Measurements from ENCODE around the gene ZMYM2. TPM values are rescaled to one million over a fixed set of nuclear protein-coding genes. Genes with fewer than 3 reads are reported as not detected.
A peak's percentile ranks its signal among the peaks of the same experiment; 100 is the strongest.

ZMYM2 gene
- total RNA-seq, 1 donor, result 62.5 TPM

DNA sequence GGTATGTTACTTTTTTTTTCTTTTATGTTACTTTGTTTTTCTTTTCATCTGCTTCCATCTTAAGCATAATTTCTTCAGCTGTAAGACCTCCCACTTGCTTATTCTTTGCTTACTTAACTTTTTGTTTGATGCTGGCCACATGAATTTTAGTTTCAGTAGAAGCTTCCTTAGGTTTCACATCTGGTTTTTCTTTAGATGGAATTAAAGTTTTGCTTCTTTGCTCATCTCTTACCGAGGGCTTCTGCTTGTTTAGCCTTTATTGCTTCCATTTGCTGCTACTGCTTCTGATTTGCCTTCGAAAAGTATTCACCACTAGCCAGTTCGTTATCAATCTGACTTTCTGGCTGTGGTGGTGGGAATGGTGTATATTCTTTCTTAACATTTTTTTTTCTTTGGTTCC, 111.4 kb downstream of the ZMYM2 start:
- no peak overlapping the region for H3K4me3 ChIP-seq (ENCODE audit: low read depth, low read length)
- no peak for DNase-seq (ENCODE audit: low read depth)
- TF ChIP-seq, protein P1, sequence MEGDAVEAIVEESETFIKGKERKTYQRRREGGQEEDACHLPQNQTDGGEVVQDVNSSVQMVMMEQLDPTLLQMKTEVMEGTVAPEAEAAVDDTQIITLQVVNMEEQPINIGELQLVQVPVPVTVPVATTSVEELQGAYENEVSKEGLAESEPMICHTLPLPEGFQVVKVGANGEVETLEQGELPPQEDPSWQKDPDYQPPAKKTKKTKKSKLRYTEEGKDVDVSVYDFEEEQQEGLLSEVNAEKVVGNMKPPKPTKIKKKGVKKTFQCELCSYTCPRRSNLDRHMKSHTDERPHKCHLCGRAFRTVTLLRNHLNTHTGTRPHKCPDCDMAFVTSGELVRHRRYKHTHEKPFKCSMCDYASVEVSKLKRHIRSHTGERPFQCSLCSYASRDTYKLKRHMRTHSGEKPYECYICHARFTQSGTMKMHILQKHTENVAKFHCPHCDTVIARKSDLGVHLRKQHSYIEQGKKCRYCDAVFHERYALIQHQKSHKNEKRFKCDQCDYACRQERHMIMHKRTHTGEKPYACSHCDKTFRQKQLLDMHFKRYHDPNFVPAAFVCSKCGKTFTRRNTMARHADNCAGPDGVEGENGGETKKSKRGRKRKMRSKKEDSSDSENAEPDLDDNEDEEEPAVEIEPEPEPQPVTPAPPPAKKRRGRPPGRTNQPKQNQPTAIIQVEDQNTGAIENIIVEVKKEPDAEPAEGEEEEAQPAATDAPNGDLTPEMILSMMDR (IDR thresholded peaks at IDR 0.05; ENCODE audit: insufficient read depth, low read length), result no peak

DNA sequence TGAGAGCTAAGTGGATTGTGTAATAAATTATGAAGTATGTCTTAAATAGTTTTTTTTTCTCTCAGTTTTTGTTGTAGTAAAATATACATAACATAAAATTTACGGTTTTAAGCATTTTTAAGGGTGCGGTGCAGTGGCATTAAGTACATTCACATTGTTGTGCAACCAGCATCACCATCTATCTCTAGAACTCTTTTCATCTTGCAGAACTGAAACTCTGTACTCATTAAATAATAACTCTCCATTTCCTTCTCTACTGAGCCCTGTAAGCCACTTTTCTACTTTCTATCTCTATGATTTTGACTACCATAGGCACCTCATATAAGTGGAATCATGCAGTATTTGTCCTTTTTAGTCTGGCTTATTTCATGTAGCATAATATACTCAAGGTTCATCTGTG, 115.2 kb downstream of the ZMYM2 start:
- no peak for DNase-seq (ENCODE audit: low read depth)
- H3K4me3 ChIP-seq (ENCODE audit: low read depth, low read length), result no peak overlapping the region
- TF ChIP-seq, protein P1 (IDR thresholded peaks at IDR 0.05; ENCODE audit: insufficient read depth, low read length), result no peak

DNA sequence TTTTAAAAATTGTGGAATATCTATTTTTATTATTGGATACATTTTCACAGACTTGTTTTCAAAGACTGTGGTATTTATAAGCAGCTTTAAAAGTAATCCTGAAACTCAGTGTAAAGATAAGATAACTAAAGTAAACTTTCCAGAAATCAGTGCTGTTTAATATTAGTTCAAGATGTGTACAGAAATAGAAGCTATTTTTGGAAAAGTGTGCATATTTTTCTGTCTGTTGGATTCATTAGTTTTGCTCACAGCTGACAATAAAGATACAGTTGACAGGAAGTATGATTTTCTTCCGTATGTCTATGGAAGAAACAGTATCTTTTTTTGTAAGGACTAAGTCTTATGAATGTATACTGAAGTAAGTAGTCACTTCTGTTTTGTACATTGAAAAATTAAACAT, 116.4 kb downstream of the ZMYM2 start:
- peak; percentile 17 for DNase-seq (ENCODE audit: low read depth)

DNA sequence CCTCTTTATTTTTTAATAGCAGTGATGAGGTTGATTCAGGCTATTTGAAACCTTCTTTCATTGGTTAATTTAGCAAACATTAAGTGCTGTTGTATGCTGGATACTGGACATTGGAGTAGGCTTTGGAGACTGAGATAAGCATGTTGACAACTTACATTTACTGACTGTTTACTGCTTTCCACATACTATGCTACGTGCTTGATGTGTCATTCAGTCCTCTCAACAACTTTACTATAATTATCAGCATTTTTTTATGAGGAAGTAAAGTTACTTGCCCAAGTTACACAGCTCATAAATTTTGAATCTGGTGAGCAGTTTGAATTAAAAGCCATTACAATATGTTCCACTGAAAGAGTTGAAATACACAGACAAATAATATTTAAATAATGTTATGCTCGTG, 118.6 kb downstream of the ZMYM2 start:
- no peak for DNase-seq (ENCODE audit: low read depth)
- H3K4me3 ChIP-seq (ENCODE audit: low read depth, low read length), result no peak overlapping the region
- TF ChIP-seq, protein P1 (IDR thresholded peaks at IDR 0.05; ENCODE audit: insufficient read depth, low read length), result no peak

More for the DNA sequence above, 116.4 kb downstream of the ZMYM2 start:
- H3K4me3 ChIP-seq (ENCODE audit: low read depth, low read length), result no peak overlapping the region
- TF ChIP-seq, protein P1 (IDR thresholded peaks at IDR 0.05; ENCODE audit: insufficient read depth, low read length), result no peak

DNA sequence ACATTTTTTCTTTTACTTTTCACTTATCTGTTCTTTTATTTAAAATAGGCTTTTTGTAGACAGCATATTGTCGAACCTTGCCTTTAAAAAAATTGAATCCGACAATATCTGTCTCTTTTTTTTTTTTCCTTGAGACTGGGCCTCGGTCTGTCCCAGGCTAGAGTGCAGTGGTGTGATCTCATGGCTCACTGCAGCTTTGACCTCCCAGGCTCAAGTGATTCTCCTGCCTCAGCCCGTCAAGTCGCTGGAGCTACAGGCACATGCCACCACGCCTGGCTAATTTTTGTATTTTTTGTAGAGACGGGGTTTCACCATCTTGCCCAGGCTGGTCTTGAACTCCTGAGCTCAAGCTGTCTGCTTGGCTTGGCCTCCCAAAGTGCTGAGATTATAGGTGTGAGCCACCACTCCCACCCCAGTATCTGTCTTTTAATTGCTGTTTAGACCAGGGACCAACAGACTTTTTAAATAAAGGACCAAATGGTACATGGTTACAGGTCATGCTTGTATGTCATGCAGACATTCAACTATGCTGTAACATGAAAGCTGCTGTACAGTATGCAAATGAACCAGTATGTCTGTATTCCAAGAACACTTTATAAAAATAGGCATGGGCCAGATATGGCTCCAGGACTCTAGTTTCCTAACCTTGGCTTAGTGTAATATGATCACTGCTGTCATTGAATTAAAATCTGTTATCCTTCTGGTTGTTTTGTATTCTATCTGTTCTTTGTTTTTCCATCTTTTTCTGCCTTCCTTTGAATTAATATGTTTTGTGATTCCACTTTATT, 122.0 kb downstream of the ZMYM2 start:
- TF ChIP-seq, protein P1 (IDR thresholded peaks at IDR 0.05; ENCODE audit: insufficient read depth, low read length), result no peak
- DNase-seq (ENCODE audit: low read depth), result no peak
- H3K4me3 ChIP-seq (ENCODE audit: low read depth, low read length), result no peak overlapping the region

DNA sequence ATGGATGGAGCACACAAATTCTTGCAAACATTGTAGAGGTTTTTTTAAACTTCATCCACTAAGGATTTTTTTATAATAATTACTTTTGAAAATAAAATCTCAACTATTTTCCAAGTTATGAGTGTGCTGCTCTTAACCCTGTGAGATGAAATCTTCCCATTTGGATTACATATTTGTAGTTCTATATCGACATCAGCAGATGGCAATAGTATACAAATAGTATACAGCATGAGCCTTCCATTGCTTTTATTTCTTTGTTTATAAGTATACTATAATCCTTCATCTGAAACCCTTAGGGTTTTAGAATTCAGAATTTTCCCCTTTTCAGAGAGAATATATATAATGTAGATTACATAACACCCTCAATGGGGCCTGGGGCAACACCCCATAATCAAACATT, 131.8 kb downstream of the ZMYM2 start:
- TF ChIP-seq, protein P1 (IDR thresholded peaks at IDR 0.05; ENCODE audit: insufficient read depth, low read length), result no peak
- H3K4me3 ChIP-seq (ENCODE audit: low read depth, low read length), result no peak overlapping the region
- peak; percentile 15 for DNase-seq (ENCODE audit: low read depth)

DNA sequence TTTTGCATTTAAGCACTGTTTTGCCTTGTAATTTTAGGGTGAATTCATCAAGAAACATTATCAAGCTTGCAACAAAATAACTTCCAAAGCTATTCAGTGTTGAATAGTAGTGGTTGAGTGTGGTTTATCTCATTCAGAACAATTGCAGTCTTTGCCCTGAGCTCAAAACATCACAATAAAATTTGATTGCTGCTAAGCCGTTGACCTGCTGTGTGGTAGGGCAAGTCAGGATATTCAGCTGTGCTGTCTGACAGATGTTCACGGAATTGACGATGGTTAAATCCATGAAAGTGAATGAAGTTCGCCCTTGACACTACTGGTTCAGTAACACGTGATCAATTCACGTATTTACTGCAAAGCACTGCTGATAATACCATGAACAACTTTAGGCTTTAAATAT, 135.4 kb downstream of the ZMYM2 start:
- no peak for DNase-seq (ENCODE audit: low read depth)
- no peak overlapping the region for H3K4me3 ChIP-seq (ENCODE audit: low read depth, low read length)
- TF ChIP-seq, protein P1 (IDR thresholded peaks at IDR 0.05; ENCODE audit: insufficient read depth, low read length), result no peak
